ENCODE data around the gene BMAL2.

The BMAL2 gene

GRCh38 chr12:27359578-27360340 lies 27.1 kb downstream of the BMAL2 start:
- DNase-seq, result no peak

DNA sequence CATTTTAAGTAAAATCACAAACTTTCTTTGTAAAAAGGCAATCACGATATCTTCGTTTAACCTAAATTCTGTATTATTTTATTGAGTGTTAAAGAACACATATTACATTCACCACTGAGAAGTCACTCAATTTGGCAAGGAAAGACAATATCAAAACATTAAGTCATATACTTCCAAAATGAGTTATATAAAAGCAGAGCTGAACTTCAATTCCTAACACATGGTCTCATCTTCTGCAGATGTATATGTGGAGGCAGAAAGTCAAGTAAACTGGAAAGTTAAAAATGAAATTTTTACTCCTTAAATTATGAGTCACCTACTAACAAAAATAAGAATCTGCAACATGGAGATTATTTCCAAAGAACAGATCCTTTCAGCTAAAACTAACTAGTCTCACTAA lies 28.7 kb downstream of the BMAL2 start:
- DNase-seq, result no peak

- no peak for DNase-seq
Measured at GRCh38 chr12:27366621-27367020, 34.0 kb downstream of the BMAL2 start.

GRCh38 chr12:27367078-27367477 lies 34.4 kb downstream of the BMAL2 start:
- DNase-seq, result no peak

DNA sequence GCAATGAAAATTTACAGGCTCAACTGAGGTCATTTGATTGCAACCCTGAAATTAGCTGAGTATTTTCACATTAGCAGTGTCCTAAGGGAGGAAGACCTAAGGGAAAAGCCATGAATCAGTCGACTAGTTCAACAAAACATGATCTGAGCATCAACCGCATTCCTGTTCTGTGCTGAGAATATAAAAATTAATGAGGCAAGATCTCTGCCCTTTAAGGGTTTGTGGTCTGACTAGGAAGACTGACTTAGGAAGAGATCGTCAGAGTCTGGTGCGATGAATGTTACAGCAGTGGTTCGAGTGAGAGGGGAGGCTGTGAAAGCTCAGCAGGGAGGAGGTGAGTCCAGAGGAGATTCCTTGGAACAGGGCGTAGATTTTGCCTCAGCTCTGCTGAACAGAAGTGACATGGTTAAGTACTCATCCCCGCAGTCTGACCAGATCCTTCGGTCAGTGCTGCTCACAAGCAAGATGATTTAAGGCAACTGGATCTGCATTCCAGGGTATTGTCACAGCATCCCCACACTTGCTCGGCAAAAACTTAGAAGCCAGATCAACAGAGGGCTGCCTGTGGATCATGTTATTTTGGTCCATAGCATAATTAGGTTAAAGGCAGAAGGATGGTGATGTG lies 49.6 kb downstream of the BMAL2 start:
- DNase-seq, result no peak
